ENCODE measurements around the gene TUBAL3. TPM values are rescaled to one million over a fixed set of nuclear protein-coding genes. Genes with fewer than 3 reads are reported as not detected.

Gene TUBAL3
- total RNA-seq, 1 experiment from 2014 or later: not detected

DNA sequence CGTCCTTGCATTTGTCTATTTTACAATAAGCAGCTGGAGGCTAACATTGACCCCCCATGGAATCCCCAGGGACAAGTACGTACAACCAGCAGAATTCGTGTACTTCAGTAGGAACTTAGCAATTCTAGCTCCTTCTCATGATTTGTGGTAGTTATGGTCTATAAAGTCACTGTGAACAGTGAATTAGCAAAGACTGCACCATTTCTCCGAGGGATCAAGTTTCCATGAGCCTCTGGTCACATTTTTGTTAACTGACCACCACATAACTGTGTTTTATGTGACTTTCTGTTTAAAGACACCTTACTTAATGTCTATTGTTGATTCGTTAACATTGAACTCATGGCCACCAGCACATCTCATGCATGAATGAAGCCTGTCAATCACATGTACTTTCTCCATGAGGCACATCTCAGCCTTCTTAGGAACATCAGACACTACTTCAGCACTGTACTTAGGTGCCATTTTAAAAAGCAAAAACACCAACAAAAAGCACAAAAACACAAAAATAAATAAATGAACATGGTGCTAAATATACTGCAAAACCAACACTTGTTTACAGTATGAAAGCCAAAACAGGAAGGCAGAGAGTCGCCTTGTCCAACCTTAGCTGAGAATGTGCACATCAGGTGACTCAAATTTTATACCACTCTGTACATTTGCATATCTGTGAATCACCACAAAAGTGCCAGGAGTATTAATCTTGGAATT is 48.9 kb downstream of the TUBAL3 start:
- POLR2A ChIA-PET: no interaction called here
- no peak for DNase-seq (ENCODE audit: low read depth, low spot score)
- Histone ChIP-seq H3K4me1 (ENCODE audit: control insufficient read depth, insufficient read depth, low read length) (no peaks in the 10 kb centered on the region), H3K27ac (ENCODE audit: low read length) (no peak overlapping the region), H3K36me3 (ENCODE audit: control insufficient read depth, insufficient read depth, low read length) (no peaks in the 10 kb centered on the region), H3K9me3 (ENCODE audit: control insufficient read depth, insufficient read depth, low read depth, low read length) (no peaks in the 10 kb centered on the region), H3K4me3 (ENCODE audit: low read depth in 2 of 2, low read length in 2 of 2) (no peak overlapping the region), H3K27me3 (ENCODE audit: control insufficient read depth, insufficient read depth, low read length) (no peaks in the 10 kb centered on the region)
- ATAC-seq: no peak
- CTCF ChIA-PET: no interaction called here
- TF ChIP-seq POLR2AphosphoS5 (IDR thresholded peaks at IDR 0.05; ENCODE audit: low read depth, low read length): no peak
- TF ChIP-seq REST (IDR thresholded peaks at IDR 0.05; ENCODE audit: insufficient read depth in 1 of 2, low read depth in 2 of 2, low read length in 1 of 2): no peak
- no peak for TF ChIP-seq SIN3A (IDR thresholded peaks at IDR 0.05; ENCODE audit: borderline replicate concordance, insufficient read depth, low read depth, low read length)
- TF ChIP-seq TCF7L2 (IDR thresholded peaks at IDR 0.05; ENCODE audit: low read depth, low read length): no peak
- TF ChIP-seq, protein P1, sequence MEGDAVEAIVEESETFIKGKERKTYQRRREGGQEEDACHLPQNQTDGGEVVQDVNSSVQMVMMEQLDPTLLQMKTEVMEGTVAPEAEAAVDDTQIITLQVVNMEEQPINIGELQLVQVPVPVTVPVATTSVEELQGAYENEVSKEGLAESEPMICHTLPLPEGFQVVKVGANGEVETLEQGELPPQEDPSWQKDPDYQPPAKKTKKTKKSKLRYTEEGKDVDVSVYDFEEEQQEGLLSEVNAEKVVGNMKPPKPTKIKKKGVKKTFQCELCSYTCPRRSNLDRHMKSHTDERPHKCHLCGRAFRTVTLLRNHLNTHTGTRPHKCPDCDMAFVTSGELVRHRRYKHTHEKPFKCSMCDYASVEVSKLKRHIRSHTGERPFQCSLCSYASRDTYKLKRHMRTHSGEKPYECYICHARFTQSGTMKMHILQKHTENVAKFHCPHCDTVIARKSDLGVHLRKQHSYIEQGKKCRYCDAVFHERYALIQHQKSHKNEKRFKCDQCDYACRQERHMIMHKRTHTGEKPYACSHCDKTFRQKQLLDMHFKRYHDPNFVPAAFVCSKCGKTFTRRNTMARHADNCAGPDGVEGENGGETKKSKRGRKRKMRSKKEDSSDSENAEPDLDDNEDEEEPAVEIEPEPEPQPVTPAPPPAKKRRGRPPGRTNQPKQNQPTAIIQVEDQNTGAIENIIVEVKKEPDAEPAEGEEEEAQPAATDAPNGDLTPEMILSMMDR (IDR thresholded peaks at IDR 0.05): no peak
- in situ Hi-C loops (cut with HindIII; ENCODE audit: low pct_unique_long_range_greater_than_20kb, low sequenced_read_pairs): no loop called here
- intact Hi-C loops (cut with micrococcal nuclease; ENCODE audit: unreplicated experiment): no loop called here
- BruUV-seq (replicated peaks): no TSS peak

- DNase-seq (ENCODE audit: low read depth, low spot score) (no peak), ATAC-seq (no peak)
- Histone ChIP-seq H3K9me3 (ENCODE audit: control insufficient read depth, insufficient read depth, low read depth, low read length) (no peaks in the 10 kb centered on the region), H3K4me3 (ENCODE audit: low read depth in 2 of 2, low read length in 2 of 2) (no peak overlapping the region), H3K4me1 (ENCODE audit: control insufficient read depth, insufficient read depth, low read length) (no peaks in the 10 kb centered on the region), H3K36me3 (ENCODE audit: control insufficient read depth, insufficient read depth, low read length) (no peaks in the 10 kb centered on the region), H3K27ac (ENCODE audit: low read length) (no peak overlapping the region), H3K27me3 (ENCODE audit: control insufficient read depth, insufficient read depth, low read length) (no peaks in the 10 kb centered on the region)
- in situ Hi-C loops (cut with HindIII; ENCODE audit: low pct_unique_long_range_greater_than_20kb, low sequenced_read_pairs): no loop called here
- ChIA-PET CTCF (no interaction called here), POLR2A (no interaction called here)
- intact Hi-C loops (cut with micrococcal nuclease; ENCODE audit: unreplicated experiment): no loop called here
- BruUV-seq (replicated peaks): no TSS peak
- TF ChIP-seq REST (IDR thresholded peaks at IDR 0.05; ENCODE audit: insufficient read depth in 1 of 2, low read depth in 2 of 2, low read length in 1 of 2) (no peak), SIN3A (IDR thresholded peaks at IDR 0.05; ENCODE audit: borderline replicate concordance, insufficient read depth, low read depth, low read length) (no peak), TCF7L2 (IDR thresholded peaks at IDR 0.05; ENCODE audit: low read depth, low read length) (no peak), POLR2AphosphoS5 (IDR thresholded peaks at IDR 0.05; ENCODE audit: low read depth, low read length) (no peak)
- TF ChIP-seq, protein P1 (IDR thresholded peaks at IDR 0.05): no peak
Measured at GRCh38 chr10:5354068-5354467, 50.6 kb downstream of the TUBAL3 start.

All from Panc1 (cell line).